Neural cell (in vitro differentiated cells): ENCODE results near the gene PPP2R1A. TPM values are rescaled to one million over a fixed set of nuclear protein-coding genes. Genes with fewer than 3 reads are reported as not detected.

Experiments
- H2AFZ ChIP-seq: fragments of 200-600, 300-800 bp; sonication (generic), shearing (Covaris generic); 2 replicates; pipeline ENCODE4 v1.6.0; 2014; ENCODE audit warnings: low read depth, mild to moderate bottlenecking, antibody characterized with exemption, low read length, moderate library complexity
- H3F3A ChIP-seq: fragments of 200-600 bp; shearing (Covaris generic); 2 replicates; pipeline ENCODE4 v1.6.1; 2016; ENCODE audit warnings: mild to moderate bottlenecking, moderate library complexity, mixed read lengths, antibody characterized with exemption, low read length; ENCODE audit not compliant: insufficient read depth, poor library complexity, severe bottlenecking
- H3K27ac ChIP-seq: fragments of 200-600, 300-800 bp; sonication (generic), shearing (Covaris generic); 2 replicates; pipeline ENCODE4 v1.5.1; 2014; ENCODE audit warnings: mild to moderate bottlenecking, low read length, moderate library complexity
- H3K27me3 ChIP-seq: fragments of 300-800, 200-600 bp; sonication (generic), shearing (Covaris generic); 2 replicates; pipeline ENCODE4 v1.6.0; 2014; ENCODE audit warnings: mild to moderate bottlenecking, low read depth, low read length, moderate library complexity; ENCODE audit not compliant: insufficient read depth
- H3K36me3 ChIP-seq: fragments of 300-800, 200-600 bp; sonication (generic), shearing (Covaris generic); 2 replicates; pipeline ENCODE4 v1.5.1; 2014; ENCODE audit warnings: mild to moderate bottlenecking, antibody characterized with exemption, low read length, moderate library complexity; ENCODE audit not compliant: insufficient read depth
- H3K4me2 ChIP-seq: fragments of 300-800, 200-600 bp; sonication (generic), shearing (Covaris generic); 2 replicates; pipeline ENCODE4 v1.6.0; 2014; ENCODE audit warnings: mild to moderate bottlenecking, low read length
- H3K4me3 ChIP-seq: fragments of 300-800, 200-600 bp; sonication (generic), shearing (Covaris generic); 2 replicates; pipeline ENCODE4 v1.5.1; 2014; ENCODE audit warnings: mild to moderate bottlenecking, low read length, moderate library complexity
- H3K79me2 ChIP-seq: fragments of 200-600 bp; shearing (Covaris generic); replicated peaks from 2 replicates; pipeline ENCODE4 v1.6.0; 2014; ENCODE audit warnings: mild to moderate bottlenecking, low read length, moderate library complexity; ENCODE audit not compliant: insufficient read depth
- H3K9ac ChIP-seq: fragments of 300-800, 200-600 bp; sonication (generic), shearing (Covaris generic); 2 replicates; pipeline ENCODE4 v1.6.1; 2016; ENCODE audit warnings: mild to moderate bottlenecking, low read length, mixed read lengths
- H3K9me2 ChIP-seq: fragments of 200-600 bp; shearing (Covaris generic); 2 replicates; pipeline ENCODE4 v1.6.1; 2016; ENCODE audit warnings: mild to moderate bottlenecking, low read length, mixed read lengths; ENCODE audit not compliant: insufficient read depth
- H3K9me3 ChIP-seq: fragments of 200-600, 300-800 bp; sonication (generic), shearing (Covaris generic); 2 replicates; pipeline ENCODE4 v1.6.1; 2016; ENCODE audit warnings: mild to moderate bottlenecking, mixed run types, low read length, moderate library complexity, mixed read lengths
- H4K20me1 ChIP-seq: fragments of 200-600 bp; shearing (Covaris generic); 2 replicates; pipeline ENCODE4 v1.6.1; 2016; ENCODE audit warnings: mild to moderate bottlenecking, mixed run types; ENCODE audit not compliant: insufficient read depth
- EP300 ChIP-seq: fragments of 450-650 bp; conservative IDR thresholded peaks from 2 replicates; pipeline ENCODE4 v1.6.1; 2014; ENCODE audit warnings: antibody characterized with exemption, mild to moderate bottlenecking, moderate library complexity; ENCODE audit not compliant: poor library complexity, severe bottlenecking
- EZH2 ChIP-seq: fragments of 200-600, 300-800 bp; shearing (Covaris generic), sonication (generic); IDR thresholded peaks from 2 replicates; pipeline ENCODE4 v1.6.1; 2014; ENCODE audit warnings: antibody characterized with exemption, low read length, borderline replicate concordance, mild to moderate bottlenecking; ENCODE audit not compliant: insufficient read depth, poor library complexity, severe bottlenecking
- MXI1 ChIP-seq: fragments of 450-650 bp; conservative IDR thresholded peaks from 2 replicates; pipeline ENCODE4 v1.6.1; 2014; ENCODE audit warnings: antibody characterized with exemption, mild to moderate bottlenecking; ENCODE audit not compliant: poor library complexity, severe bottlenecking
- POLR2AphosphoS5 ChIP-seq: IDR thresholded peaks from 2 replicates; pipeline ENCODE4 v1.6.1; 2012
- RAD21 ChIP-seq: fragments of 450-650 bp; conservative IDR thresholded peaks from 2 replicates; pipeline ENCODE4 v1.6.1; 2014; ENCODE audit warnings: antibody characterized with exemption, mild to moderate bottlenecking, moderate library complexity
- SMC3 ChIP-seq: fragments of 450-650 bp; conservative IDR thresholded peaks from 2 replicates; pipeline ENCODE4 v1.6.1; 2014; ENCODE audit warnings: antibody characterized with exemption, mild to moderate bottlenecking, moderate library complexity; ENCODE audit not compliant: poor library complexity
- TAF1 ChIP-seq: IDR thresholded peaks from 2 replicates; pipeline ENCODE4 v1.6.1; 2012; ENCODE audit warnings: low read depth
- polyA plus RNA-seq: library from polyadenylated mRNA; depleted of rRNA; stranded (reverse); fragments of >200 nt; gene quantifications from 2 replicates; pipeline ENCODE4 v1.2.3, GENCODE V29; 2014
- TF ChIP-seq, protein P1 (sequence below): fragments of 450-650 bp; IDR thresholded peaks from 2 replicates; pipeline ENCODE4 v1.5.1; 2014; ENCODE audit warnings: antibody characterized with exemption, mild to moderate bottlenecking, moderate library complexity; ENCODE audit not compliant: poor library complexity, severe bottlenecking
- TF ChIP-seq, protein P2 (sequence below): IDR thresholded peaks from 2 replicates; pipeline ENCODE4 v1.6.1; 2012; ENCODE audit warnings: borderline replicate concordance

Gene PPP2R1A
- polyA plus RNA-seq, 1 donor from 2014 or later = 394 TPM

- TF ChIP-seq EZH2 = no peak
- TF ChIP-seq POLR2AphosphoS5 = no peak
- TF ChIP-seq RAD21 = no peak
Observed at GRCh38 chr19:52176574-52176973, 13.3 kb upstream of the PPP2R1A start (continued).

DNA sequence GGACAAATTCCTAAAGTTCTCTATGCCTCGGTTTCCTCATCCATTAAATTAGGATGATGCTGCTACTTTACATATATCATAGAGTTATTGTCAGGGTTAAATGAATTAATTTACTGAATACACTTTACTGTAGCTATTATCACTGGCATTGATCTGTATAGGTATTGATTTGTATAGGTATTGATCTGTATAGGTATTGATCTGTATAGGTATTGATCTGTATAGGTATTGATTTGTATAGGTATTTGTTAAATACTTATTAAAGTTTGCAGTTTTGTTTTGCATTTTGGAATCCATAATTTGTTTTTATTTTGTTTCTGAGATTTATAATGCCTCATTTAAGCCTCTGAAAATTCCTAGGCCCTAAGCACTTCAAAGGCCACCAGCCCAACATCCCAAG is 2.4 kb upstream of the PPP2R1A start:
- TF ChIP-seq EP300 (no peak), TAF1 (no peak), RAD21 (no peak), EZH2 (no peak), SMC3 (no peak), POLR2AphosphoS5 (no peak), MXI1 (no peak)
- TF ChIP-seq, protein P1, sequence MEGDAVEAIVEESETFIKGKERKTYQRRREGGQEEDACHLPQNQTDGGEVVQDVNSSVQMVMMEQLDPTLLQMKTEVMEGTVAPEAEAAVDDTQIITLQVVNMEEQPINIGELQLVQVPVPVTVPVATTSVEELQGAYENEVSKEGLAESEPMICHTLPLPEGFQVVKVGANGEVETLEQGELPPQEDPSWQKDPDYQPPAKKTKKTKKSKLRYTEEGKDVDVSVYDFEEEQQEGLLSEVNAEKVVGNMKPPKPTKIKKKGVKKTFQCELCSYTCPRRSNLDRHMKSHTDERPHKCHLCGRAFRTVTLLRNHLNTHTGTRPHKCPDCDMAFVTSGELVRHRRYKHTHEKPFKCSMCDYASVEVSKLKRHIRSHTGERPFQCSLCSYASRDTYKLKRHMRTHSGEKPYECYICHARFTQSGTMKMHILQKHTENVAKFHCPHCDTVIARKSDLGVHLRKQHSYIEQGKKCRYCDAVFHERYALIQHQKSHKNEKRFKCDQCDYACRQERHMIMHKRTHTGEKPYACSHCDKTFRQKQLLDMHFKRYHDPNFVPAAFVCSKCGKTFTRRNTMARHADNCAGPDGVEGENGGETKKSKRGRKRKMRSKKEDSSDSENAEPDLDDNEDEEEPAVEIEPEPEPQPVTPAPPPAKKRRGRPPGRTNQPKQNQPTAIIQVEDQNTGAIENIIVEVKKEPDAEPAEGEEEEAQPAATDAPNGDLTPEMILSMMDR = no peak
- TF ChIP-seq, protein P2, sequence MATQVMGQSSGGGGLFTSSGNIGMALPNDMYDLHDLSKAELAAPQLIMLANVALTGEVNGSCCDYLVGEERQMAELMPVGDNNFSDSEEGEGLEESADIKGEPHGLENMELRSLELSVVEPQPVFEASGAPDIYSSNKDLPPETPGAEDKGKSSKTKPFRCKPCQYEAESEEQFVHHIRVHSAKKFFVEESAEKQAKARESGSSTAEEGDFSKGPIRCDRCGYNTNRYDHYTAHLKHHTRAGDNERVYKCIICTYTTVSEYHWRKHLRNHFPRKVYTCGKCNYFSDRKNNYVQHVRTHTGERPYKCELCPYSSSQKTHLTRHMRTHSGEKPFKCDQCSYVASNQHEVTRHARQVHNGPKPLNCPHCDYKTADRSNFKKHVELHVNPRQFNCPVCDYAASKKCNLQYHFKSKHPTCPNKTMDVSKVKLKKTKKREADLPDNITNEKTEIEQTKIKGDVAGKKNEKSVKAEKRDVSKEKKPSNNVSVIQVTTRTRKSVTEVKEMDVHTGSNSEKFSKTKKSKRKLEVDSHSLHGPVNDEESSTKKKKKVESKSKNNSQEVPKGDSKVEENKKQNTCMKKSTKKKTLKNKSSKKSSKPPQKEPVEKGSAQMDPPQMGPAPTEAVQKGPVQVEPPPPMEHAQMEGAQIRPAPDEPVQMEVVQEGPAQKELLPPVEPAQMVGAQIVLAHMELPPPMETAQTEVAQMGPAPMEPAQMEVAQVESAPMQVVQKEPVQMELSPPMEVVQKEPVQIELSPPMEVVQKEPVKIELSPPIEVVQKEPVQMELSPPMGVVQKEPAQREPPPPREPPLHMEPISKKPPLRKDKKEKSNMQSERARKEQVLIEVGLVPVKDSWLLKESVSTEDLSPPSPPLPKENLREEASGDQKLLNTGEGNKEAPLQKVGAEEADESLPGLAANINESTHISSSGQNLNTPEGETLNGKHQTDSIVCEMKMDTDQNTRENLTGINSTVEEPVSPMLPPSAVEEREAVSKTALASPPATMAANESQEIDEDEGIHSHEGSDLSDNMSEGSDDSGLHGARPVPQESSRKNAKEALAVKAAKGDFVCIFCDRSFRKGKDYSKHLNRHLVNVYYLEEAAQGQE = no peak
- no peaks in the 10 kb centered on the region for H3F3A ChIP-seq
- H3K36me3 ChIP-seq = no peaks in the 10 kb centered on the region
- peaks cover 26% of the 10 kb centered on the region for H3K79me2 ChIP-seq
- H2AFZ ChIP-seq = no peak overlapping the region
- no peaks in the 10 kb centered on the region for H4K20me1 ChIP-seq
- H3K9me3 ChIP-seq = no peaks in the 10 kb centered on the region
- H3K27ac ChIP-seq = no peak overlapping the region
- H3K4me2 ChIP-seq = no peak overlapping the region
- no peak overlapping the region for H3K4me3 ChIP-seq
- no peaks in the 10 kb centered on the region for H3K27me3 ChIP-seq
- H3K9ac ChIP-seq = no peak overlapping the region
- H3K9me2 ChIP-seq = no peaks in the 10 kb centered on the region

DNA sequence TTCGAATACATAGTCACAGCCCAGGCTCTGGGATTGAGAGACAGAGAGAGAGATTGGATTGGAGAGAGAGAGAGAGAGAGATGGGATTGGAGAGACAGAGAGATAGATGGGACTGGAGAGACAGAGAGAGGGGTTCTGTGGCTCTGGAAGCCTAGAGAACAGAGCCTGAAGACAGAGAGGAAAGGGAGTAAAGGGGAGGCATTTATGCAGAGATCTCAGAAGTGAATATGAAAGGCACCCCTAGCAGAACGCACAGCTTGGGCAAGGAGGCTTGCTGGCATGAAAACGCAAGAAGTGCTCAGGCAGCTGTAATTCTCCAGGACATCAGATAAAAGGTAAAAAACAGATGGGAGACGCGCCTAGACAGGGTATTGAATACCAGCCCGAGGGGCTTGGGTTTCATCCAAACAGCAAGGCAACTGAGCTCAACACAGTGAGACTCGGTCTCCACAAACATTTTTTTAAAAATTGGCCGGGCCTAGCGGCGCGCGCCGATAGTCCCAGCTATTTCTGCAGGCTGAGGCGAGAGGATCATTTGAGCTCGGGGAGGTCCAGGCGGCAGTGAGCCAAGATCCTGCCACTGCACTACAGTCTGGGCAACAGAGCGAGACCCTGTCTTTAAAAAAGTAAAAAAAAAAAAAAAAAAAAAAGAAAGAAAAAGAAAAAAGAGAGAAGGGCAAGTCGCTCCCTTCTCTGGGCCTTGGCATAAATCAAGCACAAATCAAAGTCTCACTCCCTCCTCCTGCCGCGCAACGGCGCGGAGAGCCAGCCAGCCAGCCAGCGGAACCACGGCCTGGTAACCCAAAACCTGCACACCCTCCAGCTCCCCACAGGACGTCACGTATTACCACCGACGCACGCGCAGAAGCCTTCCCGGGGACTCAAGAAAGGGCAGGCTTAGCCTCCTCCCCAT is 774 bp upstream of the PPP2R1A start:
- TF ChIP-seq, protein P1 = peak; percentile 2
- TF ChIP-seq POLR2AphosphoS5 (peak; percentile 96), MXI1 (no peak)
- H3K9me3 ChIP-seq = no peaks in the 10 kb centered on the region

More for the DNA sequence above, 774 bp upstream of the PPP2R1A start:
- H3K4me3 ChIP-seq = peak overlapping the region; percentile 88
- H3K27ac ChIP-seq = peak overlapping the region; percentile 94
- H2AFZ ChIP-seq = peak overlapping the region; percentile 65
- H3K9me2 ChIP-seq = no peaks in the 10 kb centered on the region
- H4K20me1 ChIP-seq = no peaks in the 10 kb centered on the region
- peaks cover 4% of the 10 kb centered on the region for H3K36me3 ChIP-seq
- no peaks in the 10 kb centered on the region for H3F3A ChIP-seq
- peaks cover 41% of the 10 kb centered on the region for H3K79me2 ChIP-seq
- peak overlapping the region; percentile 79 for H3K9ac ChIP-seq
- no peaks in the 10 kb centered on the region for H3K27me3 ChIP-seq
- peak overlapping the region; percentile 54 for H3K4me2 ChIP-seq
